Neural cell (in vitro differentiated cells): ENCODE results near the gene GPBAR1. TPM values are rescaled to one million over a fixed set of nuclear protein-coding genes. Genes with fewer than 3 reads are reported as not detected.
"Not testable (repeated sequence)": the region's sequence is repeated elsewhere in the genome, so short reads cannot be mapped to it uniquely, and the experiment has no call there.

Experiments
- H2AFZ ChIP-seq: fragments of 200-600, 300-800 bp; sonication (generic), shearing (Covaris generic); 2 replicates; pipeline ENCODE4 v1.6.0; 2014; ENCODE audit warnings: low read depth, mild to moderate bottlenecking, antibody characterized with exemption, low read length, moderate library complexity
- H3F3A ChIP-seq: fragments of 200-600 bp; shearing (Covaris generic); 2 replicates; pipeline ENCODE4 v1.6.1; 2016; ENCODE audit warnings: mild to moderate bottlenecking, moderate library complexity, mixed read lengths, antibody characterized with exemption, low read length; ENCODE audit not compliant: insufficient read depth, poor library complexity, severe bottlenecking
- H3K27ac ChIP-seq: fragments of 200-600, 300-800 bp; sonication (generic), shearing (Covaris generic); 2 replicates; pipeline ENCODE4 v1.5.1; 2014; ENCODE audit warnings: mild to moderate bottlenecking, low read length, moderate library complexity
- H3K27me3 ChIP-seq: fragments of 300-800, 200-600 bp; sonication (generic), shearing (Covaris generic); 2 replicates; pipeline ENCODE4 v1.6.0; 2014; ENCODE audit warnings: mild to moderate bottlenecking, low read depth, low read length, moderate library complexity; ENCODE audit not compliant: insufficient read depth
- H3K36me3 ChIP-seq: fragments of 300-800, 200-600 bp; sonication (generic), shearing (Covaris generic); 2 replicates; pipeline ENCODE4 v1.5.1; 2014; ENCODE audit warnings: mild to moderate bottlenecking, antibody characterized with exemption, low read length, moderate library complexity; ENCODE audit not compliant: insufficient read depth
- H3K4me2 ChIP-seq: fragments of 300-800, 200-600 bp; sonication (generic), shearing (Covaris generic); 2 replicates; pipeline ENCODE4 v1.6.0; 2014; ENCODE audit warnings: mild to moderate bottlenecking, low read length
- H3K4me3 ChIP-seq: fragments of 300-800, 200-600 bp; sonication (generic), shearing (Covaris generic); 2 replicates; pipeline ENCODE4 v1.5.1; 2014; ENCODE audit warnings: mild to moderate bottlenecking, low read length, moderate library complexity
- H3K79me2 ChIP-seq: fragments of 200-600 bp; shearing (Covaris generic); replicated peaks from 2 replicates; pipeline ENCODE4 v1.6.0; 2014; ENCODE audit warnings: mild to moderate bottlenecking, low read length, moderate library complexity; ENCODE audit not compliant: insufficient read depth
- H3K9ac ChIP-seq: fragments of 300-800, 200-600 bp; sonication (generic), shearing (Covaris generic); 2 replicates; pipeline ENCODE4 v1.6.1; 2016; ENCODE audit warnings: mild to moderate bottlenecking, low read length, mixed read lengths
- H3K9me2 ChIP-seq: fragments of 200-600 bp; shearing (Covaris generic); 2 replicates; pipeline ENCODE4 v1.6.1; 2016; ENCODE audit warnings: mild to moderate bottlenecking, low read length, mixed read lengths; ENCODE audit not compliant: insufficient read depth
- H3K9me3 ChIP-seq: fragments of 200-600, 300-800 bp; sonication (generic), shearing (Covaris generic); 2 replicates; pipeline ENCODE4 v1.6.1; 2016; ENCODE audit warnings: mild to moderate bottlenecking, mixed run types, low read length, moderate library complexity, mixed read lengths
- H4K20me1 ChIP-seq: fragments of 200-600 bp; shearing (Covaris generic); 2 replicates; pipeline ENCODE4 v1.6.1; 2016; ENCODE audit warnings: mild to moderate bottlenecking, mixed run types; ENCODE audit not compliant: insufficient read depth
- CTCF ChIP-seq: fragments of 450-650 bp; IDR thresholded peaks from 2 replicates; pipeline ENCODE4 v1.5.1; 2014; ENCODE audit warnings: antibody characterized with exemption, mild to moderate bottlenecking, moderate library complexity; ENCODE audit not compliant: poor library complexity, severe bottlenecking
- EP300 ChIP-seq: fragments of 450-650 bp; conservative IDR thresholded peaks from 2 replicates; pipeline ENCODE4 v1.6.1; 2014; ENCODE audit warnings: antibody characterized with exemption, mild to moderate bottlenecking, moderate library complexity; ENCODE audit not compliant: poor library complexity, severe bottlenecking
- EZH2 ChIP-seq: fragments of 200-600, 300-800 bp; shearing (Covaris generic), sonication (generic); IDR thresholded peaks from 2 replicates; pipeline ENCODE4 v1.6.1; 2014; ENCODE audit warnings: antibody characterized with exemption, low read length, borderline replicate concordance, mild to moderate bottlenecking; ENCODE audit not compliant: insufficient read depth, poor library complexity, severe bottlenecking
- MXI1 ChIP-seq: fragments of 450-650 bp; conservative IDR thresholded peaks from 2 replicates; pipeline ENCODE4 v1.6.1; 2014; ENCODE audit warnings: antibody characterized with exemption, mild to moderate bottlenecking; ENCODE audit not compliant: poor library complexity, severe bottlenecking
- POLR2AphosphoS5 ChIP-seq: IDR thresholded peaks from 2 replicates; pipeline ENCODE4 v1.6.1; 2012
- RAD21 ChIP-seq: fragments of 450-650 bp; conservative IDR thresholded peaks from 2 replicates; pipeline ENCODE4 v1.6.1; 2014; ENCODE audit warnings: antibody characterized with exemption, mild to moderate bottlenecking, moderate library complexity
- REST ChIP-seq: IDR thresholded peaks from 2 replicates; pipeline ENCODE4 v1.6.1; 2012; ENCODE audit warnings: borderline replicate concordance
- SMC3 ChIP-seq: fragments of 450-650 bp; conservative IDR thresholded peaks from 2 replicates; pipeline ENCODE4 v1.6.1; 2014; ENCODE audit warnings: antibody characterized with exemption, mild to moderate bottlenecking, moderate library complexity; ENCODE audit not compliant: poor library complexity
- TAF1 ChIP-seq: IDR thresholded peaks from 2 replicates; pipeline ENCODE4 v1.6.1; 2012; ENCODE audit warnings: low read depth
- polyA plus RNA-seq: library from polyadenylated mRNA; depleted of rRNA; stranded (reverse); fragments of >200 nt; gene quantifications from 2 replicates; pipeline ENCODE4 v1.2.3, GENCODE V29; 2014

Gene GPBAR1
- polyA plus RNA-seq, 1 donor from 2014 or later, result not detected

GRCh38 chr2:218272531-218273212 is 11.9 kb downstream of the GPBAR1 start:
- Histone ChIP-seq H4K20me1 (no peaks in the 10 kb centered on the region), H3K27ac (no peak overlapping the region), H3K9ac (no peak overlapping the region), H3K9me3 (no peaks in the 10 kb centered on the region), H3K9me2 (no peaks in the 10 kb centered on the region), H3K4me3 (no peak overlapping the region), H2AFZ (no peak overlapping the region), H3K79me2 (peaks cover 9% of the 10 kb centered on the region), H3K4me2 (no peak overlapping the region), H3K27me3 (no peaks in the 10 kb centered on the region), H3K36me3 (no peaks in the 10 kb centered on the region), H3F3A (no peaks in the 10 kb centered on the region)
- TF ChIP-seq MXI1, result no peak
- peak; percentile 78 for TF ChIP-seq RAD21
- no peak for TF ChIP-seq POLR2AphosphoS5
- TF ChIP-seq CTCF, result peak; percentile 81
- TF ChIP-seq SMC3, result peak; percentile 82

- H3K4me2 ChIP-seq, H4K20me1 ChIP-seq, H3K9me3 ChIP-seq, H3K4me3 ChIP-seq, H3K79me2 ChIP-seq, H3K9ac ChIP-seq, H3K27me3 ChIP-seq, H2AFZ ChIP-seq, H3K27ac ChIP-seq, H3K36me3 ChIP-seq, H3F3A ChIP-seq, H3K9me2 ChIP-seq: not testable (repeated sequence)
Observed at GRCh38 chr2:218273214-218273907, 12.5 kb downstream of the GPBAR1 start.

GRCh38 chr2:218273908-218274249 is 13.1 kb downstream of the GPBAR1 start:
- Histone ChIP-seq H3K27me3 (no peaks in the 10 kb centered on the region), H3K4me2 (no peak overlapping the region), H3F3A (no peaks in the 10 kb centered on the region), H3K9me3 (no peaks in the 10 kb centered on the region), H3K36me3 (no peaks in the 10 kb centered on the region), H2AFZ (no peak overlapping the region), H3K79me2 (peaks cover 8% of the 10 kb centered on the region), H3K9ac (no peak overlapping the region), H3K4me3 (no peak overlapping the region), H4K20me1 (no peaks in the 10 kb centered on the region), H3K27ac (no peak overlapping the region), H3K9me2 (no peaks in the 10 kb centered on the region)
- no peak for TF ChIP-seq MXI1
- no peak for TF ChIP-seq REST
- no peak for TF ChIP-seq SMC3
- no peak for TF ChIP-seq CTCF
- no peak for TF ChIP-seq RAD21
- no peak for TF ChIP-seq POLR2AphosphoS5
- no peak for TF ChIP-seq EP300
- no peak for TF ChIP-seq TAF1
- no peak for TF ChIP-seq EZH2
